ENCODE data around the gene THBS3. TPM values are rescaled to one million over a fixed set of nuclear protein-coding genes. Genes with fewer than 3 reads are reported as not detected.

The THBS3 gene
- total and polyA plus RNA-seq, 9 of the 15 experiments (the other 6 are each of a cell fraction or from before 2014, with no cell fraction given) = 0.59 to 8.3 (median 3.2) TPM

DNA sequence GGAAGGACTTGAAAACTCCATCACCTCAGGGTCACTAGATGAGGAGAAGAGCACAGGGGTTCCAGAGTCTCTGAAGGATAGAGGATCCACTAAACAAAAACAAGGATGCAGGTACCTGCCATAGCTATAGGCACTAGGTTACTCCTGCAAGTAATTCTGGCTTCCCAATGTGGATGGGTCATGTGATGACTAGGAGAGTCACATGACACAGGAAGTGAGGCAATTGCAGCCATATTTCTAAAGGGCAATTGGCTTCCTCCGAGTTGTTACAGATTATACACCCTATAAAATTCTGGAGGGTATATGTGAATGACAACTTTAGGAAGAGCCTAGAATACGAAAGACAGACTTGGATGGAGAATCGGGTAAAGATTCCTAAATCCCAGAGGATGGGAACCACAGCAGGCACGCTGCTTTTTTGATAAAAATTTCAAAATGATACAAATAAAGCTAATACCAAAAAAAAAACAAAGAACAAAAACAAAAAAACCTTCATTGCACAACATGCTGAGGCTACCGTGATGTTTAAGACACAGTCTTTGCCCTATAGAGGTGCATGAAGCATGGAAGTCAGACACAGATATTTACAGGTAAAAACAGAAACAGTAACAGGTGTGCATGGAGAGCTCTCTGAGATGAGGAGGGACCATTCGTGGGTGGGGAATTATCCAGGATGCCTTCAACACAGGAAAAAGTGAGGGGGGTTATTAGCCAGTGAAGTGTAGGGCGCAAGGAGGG lies 11.3 kb upstream of the THBS3 start (continued):
- 0 out of 2 replicates have a peak, but pooled peaks have one; percentile 11 for TF ChIP-seq SPI1 (IDR thresholded peaks at IDR 0.05; ENCODE audit: borderline replicate concordance, low read depth, low read length)
- no peak for TF ChIP-seq TAF9B (IDR thresholded peaks at IDR 0.05; ENCODE audit: partially characterized antibody)
- TF ChIP-seq GABPB1 (CRISPR knock-in tag; IDR thresholded peaks at IDR 0.05) = peak; percentile 43; the same call in 1 of the 2 replicates
- TF ChIP-seq KLF16 (IDR thresholded peaks at IDR 0.05) = no peak
- TF ChIP-seq, protein P1, sequence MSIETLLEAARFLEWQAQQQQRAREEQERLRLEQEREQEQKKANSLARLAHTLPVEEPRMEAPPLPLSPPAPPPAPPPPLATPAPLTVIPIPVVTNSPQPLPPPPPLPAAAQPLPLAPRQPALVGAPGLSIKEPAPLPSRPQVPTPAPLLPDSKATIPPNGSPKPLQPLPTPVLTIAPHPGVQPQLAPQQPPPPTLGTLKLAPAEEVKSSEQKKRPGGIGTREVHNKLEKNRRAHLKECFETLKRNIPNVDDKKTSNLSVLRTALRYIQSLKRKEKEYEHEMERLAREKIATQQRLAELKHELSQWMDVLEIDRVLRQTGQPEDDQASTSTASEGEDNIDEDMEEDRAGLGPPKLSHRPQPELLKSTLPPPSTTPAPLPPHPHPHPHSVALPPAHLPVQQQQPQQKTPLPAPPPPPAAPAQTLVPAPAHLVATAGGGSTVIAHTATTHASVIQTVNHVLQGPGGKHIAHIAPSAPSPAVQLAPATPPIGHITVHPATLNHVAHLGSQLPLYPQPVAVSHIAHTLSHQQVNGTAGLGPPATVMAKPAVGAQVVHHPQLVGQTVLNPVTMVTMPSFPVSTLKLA (conservative IDR thresholded peaks at IDR 0.05) = peak in 1 of 2 experiments; percentile 47; a peak in 2 of 4 replicates
- TF ChIP-seq, protein P2, sequence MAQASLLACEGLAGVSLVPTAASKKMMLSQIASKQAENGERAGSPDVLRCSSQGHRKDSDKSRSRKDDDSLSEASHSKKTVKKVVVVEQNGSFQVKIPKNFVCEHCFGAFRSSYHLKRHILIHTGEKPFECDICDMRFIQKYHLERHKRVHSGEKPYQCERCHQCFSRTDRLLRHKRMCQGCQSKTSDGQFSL (CRISPR knock-in tag; IDR thresholded peaks at IDR 0.05) = no peak
- TF ChIP-seq, protein P2 (tag; IDR thresholded peaks at IDR 0.05) = no peak
- peak in 1 of 2 experiments; percentile 66; a peak in 2 of 3 replicates for TF ChIP-seq CBX3 (IDR thresholded peaks at IDR 0.05; ENCODE audit: borderline replicate concordance in 1 of 2, low read length in 2 of 2)
- no peak for TF ChIP-seq TSC22D4 (tag; IDR thresholded peaks at IDR 0.05)
- TF ChIP-seq RBM25 (IDR thresholded peaks at IDR 0.05; ENCODE audit: low read depth, low read length, severe bottlenecking) = no peak
- TF ChIP-seq, protein P3, sequence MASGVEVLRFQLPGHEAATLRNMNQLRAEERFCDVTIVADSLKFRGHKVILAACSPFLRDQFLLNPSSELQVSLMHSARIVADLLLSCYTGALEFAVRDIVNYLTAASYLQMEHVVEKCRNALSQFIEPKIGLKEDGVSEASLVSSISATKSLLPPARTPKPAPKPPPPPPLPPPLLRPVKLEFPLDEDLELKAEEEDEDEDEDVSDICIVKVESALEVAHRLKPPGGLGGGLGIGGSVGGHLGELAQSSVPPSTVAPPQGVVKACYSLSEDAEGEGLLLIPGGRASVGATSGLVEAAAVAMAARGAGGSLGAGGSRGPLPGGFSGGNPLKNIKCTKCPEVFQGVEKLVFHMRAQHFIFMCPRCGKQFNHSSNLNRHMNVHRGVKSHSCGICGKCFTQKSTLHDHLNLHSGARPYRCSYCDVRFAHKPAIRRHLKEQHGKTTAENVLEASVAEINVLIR (CRISPR knock-in tag; IDR thresholded peaks at IDR 0.05) = no peak
- TF ChIP-seq TOE1 (IDR thresholded peaks at IDR 0.05; ENCODE audit: borderline replicate concordance) = peak; percentile 98
- TF ChIP-seq TOE1 (CRISPR knock-in tag; IDR thresholded peaks at IDR 0.05; ENCODE audit: borderline replicate concordance, low read depth) = no peak
- no peak for TF ChIP-seq NR2C2 (CRISPR knock-in tag; IDR thresholded peaks at IDR 0.05)
- TF ChIP-seq NR2C2 (tag; IDR thresholded peaks at IDR 0.05) = no peak; the same call in 1 of the 2 replicates
- no peak for TF ChIP-seq BRF1 (IDR thresholded peaks at IDR 0.05; ENCODE audit: borderline replicate concordance, extremely low read depth, insufficient read length)
- no peak for TF ChIP-seq ZFP1 (CRISPR knock-in tag; IDR thresholded peaks at IDR 0.05)
- peak; percentile 74 for TF ChIP-seq ELF1 (tag; IDR thresholded peaks at IDR 0.05)
- no peak for TF ChIP-seq CBX8 (IDR thresholded peaks at IDR 0.05; ENCODE audit: borderline replicate concordance, extremely low read depth, low read depth, low read length, poor library complexity, severe bottlenecking)
- TF ChIP-seq STAG1 (CRISPR knock-in tag; IDR thresholded peaks at IDR 0.05; ENCODE audit: borderline replicate concordance) = no peak
- no peak; the same call in 1 of the 2 replicates for TF ChIP-seq SMARCA4 (IDR thresholded peaks at IDR 0.05)
- no peak for TF ChIP-seq FOXA3 (CRISPR knock-in tag; conservative IDR thresholded peaks at IDR 0.05 in 1 of 2, IDR thresholded peaks at IDR 0.05 in 1 of 2)
- no peak for TF ChIP-seq KLF10 (CRISPR knock-in tag; IDR thresholded peaks at IDR 0.05)
- 0 out of 2 replicates have a peak, but pooled peaks have one; percentile 26 for TF ChIP-seq PTTG1 (tag; IDR thresholded peaks at IDR 0.05; ENCODE audit: low read depth)
- TF ChIP-seq ATF1 (CRISPR knock-in tag; IDR thresholded peaks at IDR 0.05) = no peak
- 0 out of 2 replicates have a peak, but pooled peaks have one; percentile 28 for TF ChIP-seq ATF1 (tag; IDR thresholded peaks at IDR 0.05)
